Measurements from ENCODE around the gene GOLGA7B.
A peak's percentile ranks its signal among the peaks of the same experiment; 100 is the strongest.

GOLGA7B gene

GRCh38 chr10:97849687-97850402, at the start of gene GOLGA7B:
Gene GOLGA7B (plus strand): TSS chr10:97849843. CDS start chr10:97850304, 461 bp downstream.
- peak; percentile 42 for DNase-seq (ENCODE audit: low read depth)

GRCh38 chr10:97800474-97800873, 49.2 kb upstream of the GOLGA7B start:
- no peak for DNase-seq (ENCODE audit: low read depth)

GRCh38 chr10:97801422-97801821, 48.2 kb upstream of the GOLGA7B start:
- no peak for DNase-seq (ENCODE audit: low read depth)

GRCh38 chr10:97805096-97805884, 44.4 kb upstream of the GOLGA7B start:
- no peak for DNase-seq (ENCODE audit: low read depth)

GRCh38 chr10:97805949-97806348, 43.7 kb upstream of the GOLGA7B start:
- DNase-seq (ENCODE audit: low read depth) = no peak

GRCh38 chr10:97810446-97810845, 39.2 kb upstream of the GOLGA7B start:
- DNase-seq (ENCODE audit: low read depth) = no peak

- no peak for DNase-seq (ENCODE audit: low read depth)
Measured at GRCh38 chr10:97811958-97812357, 37.7 kb upstream of the GOLGA7B start.

- no peak for DNase-seq (ENCODE audit: low read depth)
Measured at GRCh38 chr10:97812696-97813095, 36.9 kb upstream of the GOLGA7B start.

GRCh38 chr10:97813311-97813710, 36.3 kb upstream of the GOLGA7B start:
- no peak for DNase-seq (ENCODE audit: low read depth)

- no peak for DNase-seq (ENCODE audit: low read depth)
Measured at GRCh38 chr10:97814996-97815395, 34.6 kb upstream of the GOLGA7B start.

- DNase-seq (ENCODE audit: low read depth) = no peak
Measured at GRCh38 chr10:97816609-97817008, 33.0 kb upstream of the GOLGA7B start.

GRCh38 chr10:97818572-97818971, 31.1 kb upstream of the GOLGA7B start:
- DNase-seq (ENCODE audit: low read depth) = no peak

- no peak for DNase-seq (ENCODE audit: low read depth)
Measured at GRCh38 chr10:97820096-97820704, 29.4 kb upstream of the GOLGA7B start.

- DNase-seq (ENCODE audit: low read depth) = no peak
Measured at GRCh38 chr10:97821308-97822038, 28.2 kb upstream of the GOLGA7B start.

GRCh38 chr10:97822261-97822687, 27.4 kb upstream of the GOLGA7B start:
- no peak for DNase-seq (ENCODE audit: low read depth)

- DNase-seq (ENCODE audit: low read depth) = no peak
Measured at GRCh38 chr10:97823734-97824133, 25.9 kb upstream of the GOLGA7B start.

GRCh38 chr10:97825020-97825760, 24.5 kb upstream of the GOLGA7B start:
- no peak for DNase-seq (ENCODE audit: low read depth)

- no peak for DNase-seq (ENCODE audit: low read depth)
Measured at GRCh38 chr10:97826892-97827291, 22.8 kb upstream of the GOLGA7B start.

- no peak for DNase-seq (ENCODE audit: low read depth)
Measured at GRCh38 chr10:97827702-97828291, 21.8 kb upstream of the GOLGA7B start.

GRCh38 chr10:97828721-97829120, 20.9 kb upstream of the GOLGA7B start:
- DNase-seq (ENCODE audit: low read depth) = no peak

GRCh38 chr10:97830064-97830463, 19.6 kb upstream of the GOLGA7B start:
- no peak for DNase-seq (ENCODE audit: low read depth)
